Omental fat pad (tissue), 4 donors: ENCODE data around the gene RND1. TPM values are rescaled to one million over a fixed set of nuclear protein-coding genes. Genes with fewer than 3 reads are reported as not detected.

Source experiments
- ATAC-seq: fragments of 150-250 bp; one replicate; pipeline ENCODE4 v1.9.1; 2016; ENCODE audit warnings: mild to moderate bottlenecking, moderate library complexity; ENCODE audit not compliant: low FRiP score
- DNase-seq: peaks from one replicate; pipeline ENCODE4 v3.0.0-alpha.2; 2019; ENCODE audit warnings: low spot score
- total RNA-seq, 4 donors: library from RNA; depleted of rRNA; stranded (reverse); fragments of >200 nt; gene quantifications; one replicate each; pipeline ENCODE4 v1.1.0, GENCODE V29; 2016
- TF ChIP-seq, protein P1 (sequence below), 3 donors: fragments of 450-650 bp; IDR thresholded peaks; one replicate each; pipeline ENCODE4 v1.5.1; 2016 to 2017; ENCODE audit warnings: antibody characterized with exemption in 3 of 3, mild to moderate bottlenecking in 3 of 3, moderate library complexity in 2 of 3

RND1 gene
- total RNA-seq, 4 donors from 2014 or later: 1.3 to 5.8 (median 4.6) TPM

DNA sequence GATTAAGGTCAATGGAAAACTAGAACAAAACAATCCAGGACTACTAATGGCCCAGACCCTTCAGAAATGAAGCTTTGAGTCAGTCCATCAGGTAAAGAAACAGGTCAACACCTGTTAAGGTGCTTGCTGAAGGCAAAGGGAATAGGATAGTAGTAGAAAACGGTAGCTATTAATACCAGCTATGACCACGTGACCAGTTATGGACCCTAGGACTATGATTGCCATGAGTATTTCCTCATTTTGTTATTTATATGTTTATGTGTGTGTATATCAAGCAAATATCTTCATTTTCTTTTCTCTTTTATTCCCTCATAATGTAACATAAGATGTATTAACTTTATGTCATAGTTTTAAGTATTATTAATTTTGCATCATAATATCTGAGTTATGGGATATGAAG is 34.0 kb upstream of the RND1 start:
- no peak for DNase-seq
- TF ChIP-seq, protein P1, sequence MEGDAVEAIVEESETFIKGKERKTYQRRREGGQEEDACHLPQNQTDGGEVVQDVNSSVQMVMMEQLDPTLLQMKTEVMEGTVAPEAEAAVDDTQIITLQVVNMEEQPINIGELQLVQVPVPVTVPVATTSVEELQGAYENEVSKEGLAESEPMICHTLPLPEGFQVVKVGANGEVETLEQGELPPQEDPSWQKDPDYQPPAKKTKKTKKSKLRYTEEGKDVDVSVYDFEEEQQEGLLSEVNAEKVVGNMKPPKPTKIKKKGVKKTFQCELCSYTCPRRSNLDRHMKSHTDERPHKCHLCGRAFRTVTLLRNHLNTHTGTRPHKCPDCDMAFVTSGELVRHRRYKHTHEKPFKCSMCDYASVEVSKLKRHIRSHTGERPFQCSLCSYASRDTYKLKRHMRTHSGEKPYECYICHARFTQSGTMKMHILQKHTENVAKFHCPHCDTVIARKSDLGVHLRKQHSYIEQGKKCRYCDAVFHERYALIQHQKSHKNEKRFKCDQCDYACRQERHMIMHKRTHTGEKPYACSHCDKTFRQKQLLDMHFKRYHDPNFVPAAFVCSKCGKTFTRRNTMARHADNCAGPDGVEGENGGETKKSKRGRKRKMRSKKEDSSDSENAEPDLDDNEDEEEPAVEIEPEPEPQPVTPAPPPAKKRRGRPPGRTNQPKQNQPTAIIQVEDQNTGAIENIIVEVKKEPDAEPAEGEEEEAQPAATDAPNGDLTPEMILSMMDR (IDR thresholded peaks at IDR 0.05): no peak

DNA sequence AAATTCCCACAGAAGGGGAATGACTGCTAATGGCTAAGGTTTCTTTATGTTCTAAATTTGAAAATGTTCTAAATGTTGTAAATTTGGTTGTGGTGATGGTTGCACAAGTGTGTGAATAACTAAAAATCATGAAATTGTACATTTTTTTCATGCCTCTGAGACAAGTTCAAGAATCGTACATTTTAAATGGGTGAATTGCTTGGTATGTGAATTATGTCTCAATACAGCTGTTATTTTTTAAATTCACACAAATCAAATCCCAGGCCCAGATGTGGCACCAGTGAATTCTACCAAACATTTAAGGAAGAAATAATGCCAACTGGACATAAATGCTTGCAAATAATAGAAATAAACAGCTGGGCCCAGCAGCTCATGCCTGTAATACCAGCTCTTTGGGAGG is 28.6 kb upstream of the RND1 start:
- TF ChIP-seq, protein P1 (IDR thresholded peaks at IDR 0.05): no peak
- ATAC-seq: no peak
- DNase-seq: no peak

More for the DNA sequence above, 34.0 kb upstream of the RND1 start:
- ATAC-seq: no peak

DNA sequence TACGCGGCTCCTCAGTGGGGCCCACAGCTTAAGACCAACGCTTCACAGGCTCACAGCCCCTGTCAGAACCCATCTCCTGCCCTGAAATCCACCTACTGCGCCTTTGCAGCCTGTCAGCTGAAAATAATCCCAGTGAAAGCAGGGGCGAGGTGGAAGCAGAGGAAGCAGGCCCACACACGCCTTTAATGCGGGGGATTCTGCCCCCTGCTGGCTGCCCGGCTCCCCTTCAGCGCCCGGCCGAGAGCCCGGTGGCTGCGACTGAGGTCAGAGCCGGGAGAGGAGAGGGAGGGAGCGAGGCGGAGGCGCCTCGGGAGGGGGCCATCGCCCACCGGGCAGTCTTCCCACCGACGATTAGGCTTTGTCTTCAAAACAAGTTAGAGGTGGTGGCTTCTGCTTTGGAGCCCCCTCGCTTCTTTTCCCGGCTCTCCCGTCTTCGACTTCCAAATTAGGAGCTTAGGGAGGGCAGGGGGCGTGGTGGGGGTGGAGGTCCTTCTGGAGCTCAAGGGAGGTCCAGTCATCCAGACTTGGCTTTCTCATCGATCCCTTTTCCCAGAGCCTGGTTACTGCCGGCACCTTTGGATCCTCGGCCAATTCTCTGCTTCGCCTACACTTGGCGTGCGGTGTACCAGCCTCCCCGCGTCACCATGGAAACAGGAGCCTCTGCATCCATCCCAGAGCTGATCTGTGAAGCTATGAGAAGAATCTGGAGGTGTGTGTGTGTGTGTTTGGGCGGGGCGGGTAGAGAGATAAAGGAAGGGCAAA is 25.2 kb upstream of the RND1 start:
- ATAC-seq (peak; percentile 96), DNase-seq (peak; percentile 75)
- TF ChIP-seq, protein P1 (IDR thresholded peaks at IDR 0.05): peak in 2 of 3 donors; percentile 40 to 69

DNA sequence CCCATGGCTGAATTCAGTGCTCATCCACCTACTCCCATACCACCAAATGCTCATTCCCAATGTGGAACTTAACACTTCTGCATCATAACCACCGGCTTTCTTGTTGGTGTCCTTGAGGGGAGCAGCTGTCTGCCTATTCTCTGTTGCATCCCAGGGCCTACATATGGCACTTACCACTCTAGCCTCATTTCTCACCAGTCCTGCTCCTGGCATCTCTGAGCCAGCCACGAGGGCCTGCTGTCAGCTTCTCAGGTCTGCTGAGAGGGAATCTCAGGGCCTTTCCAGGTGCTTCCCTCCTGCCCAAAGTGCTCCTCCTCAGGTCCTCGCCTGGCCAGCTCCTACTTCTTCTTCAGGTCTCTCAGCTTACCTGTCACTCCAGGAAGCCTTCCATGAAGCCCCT is 24.0 kb upstream of the RND1 start:
- TF ChIP-seq, protein P1 (IDR thresholded peaks at IDR 0.05): no peak
- DNase-seq (no peak), ATAC-seq (no peak)

DNA sequence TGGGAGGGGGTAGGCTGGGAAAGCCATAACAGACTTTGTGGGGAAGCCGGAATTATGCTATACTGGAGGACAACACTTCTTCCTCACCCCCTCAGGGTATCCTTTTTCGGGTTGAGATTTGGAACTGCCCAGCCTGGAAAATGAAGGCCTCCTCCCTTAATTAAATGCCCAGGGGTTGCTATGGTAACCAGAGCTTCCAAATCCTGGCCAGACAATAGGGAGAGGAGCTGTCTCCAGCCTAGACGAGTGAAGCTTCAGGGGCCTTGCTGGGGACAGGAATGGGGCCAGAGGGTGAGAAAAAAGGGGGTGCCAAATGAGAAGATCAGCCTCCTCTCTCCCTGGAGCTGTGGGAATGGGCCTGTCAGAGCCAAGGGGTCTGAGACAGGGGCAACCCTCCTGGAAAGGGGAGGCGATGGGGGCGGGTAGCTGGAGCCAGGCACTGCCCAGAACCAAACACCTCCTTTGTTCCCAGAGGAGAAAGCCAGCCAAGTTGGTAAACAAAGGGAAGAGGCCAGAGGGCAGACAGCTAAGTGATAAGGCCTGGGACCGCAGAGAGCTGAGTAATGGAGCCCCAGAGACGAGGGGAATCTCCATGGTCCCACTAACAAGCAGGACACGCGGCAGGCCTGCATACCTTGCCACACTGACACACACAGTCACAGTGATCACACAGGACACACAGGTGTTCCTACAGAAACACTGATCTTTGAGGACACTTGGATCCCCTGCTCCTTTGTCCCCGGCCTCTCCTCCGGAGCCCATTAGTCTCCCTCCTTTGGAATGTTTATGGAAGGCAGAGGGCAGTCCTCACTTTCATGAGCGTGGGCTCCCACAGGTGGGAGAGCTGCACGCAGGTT is 17.9 kb upstream of the RND1 start:
- TF ChIP-seq, protein P1 (IDR thresholded peaks at IDR 0.05): no peak
- no peak for DNase-seq
- ATAC-seq: no peak

DNA sequence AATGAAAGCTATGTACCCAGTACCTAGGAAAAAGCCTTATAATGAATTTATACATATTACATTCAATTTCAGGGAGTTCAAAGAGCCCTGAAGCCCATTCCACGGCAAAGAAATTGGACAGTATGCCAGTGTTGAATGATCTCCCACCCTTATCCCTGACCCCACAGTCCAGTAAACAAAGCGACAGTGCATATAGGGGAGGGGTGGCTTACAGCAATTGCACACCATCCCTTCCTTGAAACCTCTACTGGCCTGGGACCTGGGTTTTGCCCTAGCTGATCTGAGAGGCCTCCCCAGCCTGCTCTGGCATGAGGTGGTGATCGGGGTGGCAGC is 17.3 kb upstream of the RND1 start:
- ATAC-seq (no peak), DNase-seq (no peak)
- TF ChIP-seq, protein P1 (IDR thresholded peaks at IDR 0.05): no peak
